GM21529 (cell line): ENCODE data around the gene CYCS.

Experiments used
- ATAC-seq: cut with Tn5 transposase; IDR thresholded peaks from one replicate; pipeline ENCODE4 v1.9.1; 2021; ENCODE audit not compliant: unreplicated experiment

Gene CYCS

DNA sequence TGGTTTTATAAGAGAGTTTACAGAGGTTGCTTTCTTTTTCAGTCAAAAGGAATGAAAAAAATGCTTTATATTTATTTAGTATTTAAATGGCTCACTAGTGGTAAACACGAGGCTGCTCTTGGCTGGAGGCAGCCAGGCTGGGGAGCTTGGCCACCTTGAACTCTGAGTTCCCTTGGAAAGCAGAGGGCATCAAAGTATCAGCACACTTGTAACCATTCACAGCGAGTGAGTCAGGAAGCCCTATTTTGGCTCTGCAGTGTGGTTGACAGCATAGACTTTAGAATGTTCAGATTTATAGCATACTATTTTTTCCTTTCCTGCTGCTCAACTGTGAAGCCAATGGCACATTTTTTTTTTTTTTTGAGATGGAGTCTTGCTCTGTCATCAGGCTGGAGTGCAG lies 51.6 kb downstream of the CYCS start:
- ATAC-seq, result no peak
